Stimulated activated memory B cell treated with anti-CD40 and anti-IgM and Interleukin-4, amounts not matched to agents 10 μg/mL and 1 μg/mL and 100 μg/mL, for 72 hours (primary cell): Measurements from ENCODE around the gene LOXL3.

Experiments used
- ATAC-seq: fragments of 150-1000 bp; cut with Tn5 transposase; 2 replicates; pipeline ENCODE4 v1.10.0; 2021
- H3K27ac Mint-ChIP-seq: one replicate; pipeline ENCODE4 v1.8.0; 2022; ENCODE audit warnings: mild to moderate bottlenecking, mixed read lengths
- H3K27me3 Mint-ChIP-seq: one replicate; pipeline ENCODE4 v1.8.0; 2022; ENCODE audit warnings: mixed read lengths
- H3K36me3 Mint-ChIP-seq: one replicate; pipeline ENCODE4 v1.8.0; 2022; ENCODE audit warnings: mixed read lengths
- H3K4me1 Mint-ChIP-seq: one replicate; pipeline ENCODE4 v1.8.0; 2022; ENCODE audit warnings: mixed read lengths
- H3K4me3 Mint-ChIP-seq: one replicate; pipeline ENCODE4 v1.8.0; 2022; ENCODE audit warnings: mild to moderate bottlenecking, moderate library complexity, mixed read lengths
- H3K9me3 Mint-ChIP-seq: one replicate; pipeline ENCODE4 v1.8.0; 2022; ENCODE audit warnings: mixed read lengths

LOXL3 gene

DNA sequence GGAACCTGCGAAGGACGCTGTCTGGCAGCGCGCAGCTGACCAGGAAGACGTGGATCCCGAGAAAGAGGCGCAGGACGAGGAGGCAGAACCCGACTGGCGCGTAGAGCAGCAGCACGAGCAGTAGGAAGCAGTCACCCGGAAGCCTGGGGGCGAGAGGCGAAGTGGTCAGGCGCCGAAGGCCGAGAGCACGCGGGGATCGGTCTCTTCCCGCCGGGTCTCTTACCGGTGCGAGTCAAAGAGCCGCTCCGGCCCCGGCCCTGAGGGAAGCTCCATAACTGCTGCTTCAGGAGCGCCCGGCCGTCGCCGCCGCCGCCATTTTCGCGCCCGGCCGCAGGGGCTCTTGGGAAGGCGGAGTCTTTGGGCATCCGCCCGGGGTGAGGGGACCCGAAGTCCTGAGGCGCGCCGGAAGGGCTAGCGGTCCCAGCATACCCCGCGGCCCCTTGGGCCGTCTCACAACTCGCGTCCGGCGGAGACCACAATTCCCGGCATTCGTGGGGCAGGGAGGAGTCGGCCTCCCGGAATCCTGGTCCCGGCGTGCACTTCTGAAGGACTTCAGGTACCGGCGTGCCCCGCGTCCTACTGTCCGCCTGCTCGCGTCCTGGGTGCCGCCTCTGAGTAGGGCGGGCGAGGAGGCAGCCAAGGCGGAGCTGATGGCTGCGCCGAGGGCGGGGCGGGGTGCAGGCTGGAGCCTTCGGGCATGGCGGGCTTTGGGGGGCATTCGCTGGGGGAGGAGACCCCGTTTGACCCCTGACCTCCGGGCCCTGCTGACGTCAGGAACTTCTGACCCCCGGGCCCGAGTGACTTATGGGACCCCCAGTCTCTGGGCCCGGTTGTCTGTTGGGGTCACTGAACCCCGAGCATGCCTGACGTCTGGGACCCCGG is 24.1 kb downstream of the LOXL3 start, which contains the start of the genes AUP1 and HTRA2:
AUP1 (minus strand) TSS at position 350 of the 882 bp plus-strand sequence; CDS start at position 273, 77 bp downstream.
HTRA2 (plus strand) TSS at position 577 of the 882 bp plus-strand sequence; CDS start at position 651, 74 bp downstream.
- H3K36me3 Mint-ChIP-seq: peaks cover 59% of the 10 kb centered on the region

DNA sequence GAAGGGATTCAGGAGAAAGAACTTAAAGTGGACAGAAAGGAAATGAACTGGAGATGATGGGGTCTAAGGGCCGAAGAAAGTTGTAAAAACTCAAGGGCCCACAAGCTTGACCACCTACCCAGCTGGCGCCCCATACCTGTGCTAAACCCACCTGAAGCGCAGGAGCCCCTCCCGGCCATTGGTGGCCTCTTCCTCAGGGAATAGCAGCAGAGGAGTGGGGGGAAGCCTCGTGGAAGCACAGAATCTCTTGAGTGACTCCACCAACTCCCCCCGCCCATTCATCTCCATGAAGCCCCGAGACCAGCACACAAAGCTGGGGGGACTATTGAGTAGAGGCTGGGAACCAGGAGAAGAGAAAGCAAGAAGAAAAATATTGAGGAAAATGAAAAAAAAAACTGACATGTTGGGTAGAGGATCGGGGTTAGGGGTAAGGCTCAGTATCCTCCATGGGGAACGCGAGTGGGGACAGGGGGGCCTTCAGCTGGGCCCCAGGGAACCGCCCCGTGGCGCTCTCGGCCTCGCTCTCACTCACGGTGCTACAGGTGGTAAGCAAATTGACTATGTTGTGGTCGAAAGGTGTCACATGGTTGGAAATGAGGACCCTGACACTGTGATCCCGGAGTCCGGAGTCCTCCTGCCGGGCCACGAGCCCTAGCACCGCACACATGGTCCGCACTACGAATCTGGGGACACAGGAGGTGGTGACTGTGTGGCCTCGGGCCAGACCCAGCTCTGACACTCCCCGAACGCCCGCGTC is 25.0 kb downstream of the LOXL3 start:
- Mint-ChIP-seq H3K27ac (peak overlapping the region; percentile 99), H3K9me3 (no peaks in the 10 kb centered on the region), H3K4me3 (peak overlapping the region; percentile 99), H3K4me1 (peaks cover 52% of the 10 kb centered on the region), H3K27me3 (no peaks in the 10 kb centered on the region), H3K36me3 (peaks cover 58% of the 10 kb centered on the region)
- ATAC-seq: peak; percentile 6

More for the DNA sequence above, 24.1 kb downstream of the LOXL3 start, which contains the start of the genes AUP1 and HTRA2:
- H3K9me3 Mint-ChIP-seq: no peaks in the 10 kb centered on the region
- peak within 1 kb of the TSS; percentile 99 for H3K27ac Mint-ChIP-seq
- H3K4me1 Mint-ChIP-seq: peaks cover 52% of the 10 kb centered on the region
- peak within 1 kb of the TSS; percentile 99 for H3K4me3 Mint-ChIP-seq
- H3K27me3 Mint-ChIP-seq: no peaks in the 10 kb centered on the region
- peak; percentile 93 for ATAC-seq

DNA sequence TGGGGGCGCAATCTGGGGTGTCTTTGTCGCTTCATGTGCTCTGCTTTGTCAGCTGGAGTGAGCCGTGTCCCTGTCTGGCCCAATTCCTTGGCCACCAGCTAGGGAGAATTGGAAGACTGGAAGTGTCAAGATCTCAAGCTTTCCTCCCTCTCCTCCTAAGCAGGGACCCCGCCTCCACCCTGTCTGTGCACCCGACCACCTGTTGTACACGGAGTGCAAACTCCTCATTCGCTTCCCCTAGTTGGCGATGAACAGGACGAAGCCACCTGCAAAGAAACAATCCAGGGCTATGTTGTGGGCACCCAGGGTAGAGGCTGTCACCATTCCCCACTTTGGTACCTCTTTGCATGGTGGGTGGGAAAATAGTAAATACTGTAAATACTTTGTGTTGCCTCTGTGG is 26.0 kb downstream of the LOXL3 start:
- Mint-ChIP-seq H3K27ac (peak overlapping the region; percentile 99), H3K9me3 (no peaks in the 10 kb centered on the region), H3K27me3 (no peaks in the 10 kb centered on the region), H3K4me1 (peaks cover 52% of the 10 kb centered on the region), H3K4me3 (peak overlapping the region; percentile 99), H3K36me3 (peaks cover 52% of the 10 kb centered on the region)
- ATAC-seq: no peak

DNA sequence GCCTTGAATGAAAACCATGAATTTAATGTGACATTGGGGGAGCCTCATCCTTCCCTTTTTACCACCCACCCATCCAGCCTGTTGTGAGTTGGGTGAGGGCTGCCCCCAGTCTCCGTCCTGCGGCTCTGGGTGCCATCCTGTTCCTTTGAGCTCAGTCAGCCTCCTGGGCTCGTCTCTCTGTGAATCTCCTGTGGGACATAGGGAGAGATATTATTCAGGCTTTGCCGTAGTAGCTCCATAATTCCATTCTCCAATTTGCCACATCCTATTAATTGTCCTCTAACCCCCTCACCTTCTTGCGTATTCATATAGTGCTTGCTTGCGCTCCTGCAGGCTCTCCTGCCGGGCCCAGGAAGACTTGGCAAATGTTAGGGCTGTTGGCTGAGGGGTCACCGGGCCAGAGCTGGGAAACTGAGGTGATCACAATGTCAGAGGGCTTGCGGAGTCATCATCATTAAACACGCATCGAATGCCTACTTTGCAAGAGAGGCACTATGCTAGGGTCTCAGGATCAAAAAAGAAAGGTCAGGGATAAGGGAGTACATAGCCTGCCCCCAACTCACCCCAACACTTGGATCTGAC is 27.0 kb downstream of the LOXL3 start:
- no peaks in the 10 kb centered on the region for H3K9me3 Mint-ChIP-seq
- ATAC-seq: no peak
- H3K27ac Mint-ChIP-seq: peak overlapping the region; percentile 71
- H3K27me3 Mint-ChIP-seq: no peaks in the 10 kb centered on the region
- H3K4me1 Mint-ChIP-seq: peaks cover 44% of the 10 kb centered on the region
- peak overlapping the region; percentile 11 for H3K4me3 Mint-ChIP-seq
- peaks cover 52% of the 10 kb centered on the region for H3K36me3 Mint-ChIP-seq

DNA sequence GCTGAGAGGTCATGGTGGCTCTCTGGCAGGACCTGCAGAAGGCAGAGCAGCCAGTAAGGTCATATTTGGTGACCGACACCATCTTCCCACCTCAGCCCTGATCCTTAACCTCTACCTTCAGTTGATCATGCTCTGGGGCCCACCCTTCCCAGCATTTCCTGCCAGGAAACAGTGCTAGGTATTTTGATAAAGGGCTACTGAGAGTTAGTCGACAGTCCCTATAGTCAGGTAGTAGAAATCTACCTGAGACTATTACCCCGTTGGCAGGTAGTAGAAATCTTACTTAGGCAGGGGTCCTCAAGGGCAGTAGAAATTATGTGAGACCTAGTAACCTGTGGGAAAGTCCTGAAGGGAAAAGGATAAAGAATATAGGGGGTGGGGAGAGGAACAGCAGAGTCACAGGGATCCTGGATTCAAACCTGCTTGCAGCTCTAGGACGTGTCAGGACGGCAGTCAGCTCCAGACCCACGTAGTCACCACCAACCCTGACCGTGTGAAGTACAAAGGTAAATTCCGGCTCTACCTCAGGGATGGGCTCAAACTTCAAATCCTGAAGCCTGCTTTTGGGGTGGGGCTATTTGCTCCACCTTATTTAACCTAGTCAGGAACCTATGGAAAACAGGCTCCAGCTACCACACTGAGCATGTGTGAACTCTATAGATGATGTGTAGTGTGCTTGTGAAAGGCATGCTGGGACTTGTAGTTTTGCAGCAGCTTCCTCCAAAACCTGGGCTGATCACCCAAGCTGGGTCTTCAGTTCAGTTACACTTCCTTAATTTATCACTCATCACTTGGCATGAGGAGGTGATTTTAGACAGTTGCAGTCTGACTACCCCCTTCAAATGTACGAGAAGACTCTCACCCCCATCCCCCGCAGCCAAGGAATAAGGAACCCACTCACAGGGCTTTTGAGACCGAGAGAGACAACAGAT is 27.8 kb downstream of the LOXL3 start, which contains the start of gene DQX1:
DQX1 (minus strand) TSS at position 515 of the 932 bp plus-strand sequence; CDS start at position 13, 502 bp downstream.
- peak; percentile 17 for ATAC-seq

DNA sequence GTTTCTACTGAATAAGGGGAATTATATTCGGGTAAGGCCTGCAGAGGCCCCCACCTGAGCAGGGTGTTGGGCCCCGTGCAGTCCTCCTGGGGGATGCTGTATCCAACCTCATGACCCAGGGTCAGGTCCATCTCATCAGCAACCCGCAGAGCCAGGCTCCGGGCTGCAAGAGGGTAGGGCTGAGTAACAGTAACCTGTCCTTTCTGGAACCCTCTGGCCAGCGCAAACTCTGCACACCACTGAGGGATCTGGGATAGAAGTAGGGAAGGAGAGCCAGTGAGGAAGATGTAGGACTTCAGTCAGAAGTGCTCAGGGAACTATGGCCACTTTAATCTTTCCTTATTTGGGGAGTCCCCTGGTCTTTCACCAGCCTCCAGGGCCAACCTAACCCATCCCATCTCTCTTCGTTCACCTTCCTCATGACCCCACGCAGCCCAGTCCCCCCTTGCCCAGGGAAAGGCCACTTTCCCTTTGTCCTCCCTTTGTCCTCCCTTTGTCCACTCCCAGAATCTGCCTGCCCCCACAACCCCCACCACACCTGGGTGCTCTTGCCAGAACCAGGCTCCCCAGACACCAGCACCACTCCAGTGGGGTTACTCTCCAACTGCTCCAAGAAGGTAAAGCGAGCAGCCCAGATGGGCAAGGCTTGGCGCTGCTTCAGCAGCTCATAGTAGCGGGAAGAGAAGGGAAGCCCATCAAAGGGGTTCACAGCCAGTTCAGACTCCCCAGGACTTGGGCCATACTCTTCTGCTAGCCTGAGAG is 28.6 kb downstream of the LOXL3 start:
- H3K27me3 Mint-ChIP-seq: peaks cover 6% of the 10 kb centered on the region
- H3K4me1 Mint-ChIP-seq: peaks cover 32% of the 10 kb centered on the region
- no peak overlapping the region for H3K27ac Mint-ChIP-seq
- peaks cover 46% of the 10 kb centered on the region for H3K36me3 Mint-ChIP-seq
- H3K4me3 Mint-ChIP-seq: no peak overlapping the region
- no peaks in the 10 kb centered on the region for H3K9me3 Mint-ChIP-seq
- ATAC-seq: no peak

More for the DNA sequence above, 27.8 kb downstream of the LOXL3 start, which contains the start of gene DQX1:
- H3K36me3 Mint-ChIP-seq: peaks cover 46% of the 10 kb centered on the region
- no peaks in the 10 kb centered on the region for H3K27me3 Mint-ChIP-seq
- no peaks in the 10 kb centered on the region for H3K9me3 Mint-ChIP-seq
- peaks cover 36% of the 10 kb centered on the region for H3K4me1 Mint-ChIP-seq
- H3K4me3 Mint-ChIP-seq: peak within 1 kb of the TSS; percentile 11
- H3K27ac Mint-ChIP-seq: peak within 1 kb of the TSS; percentile 71

DNA sequence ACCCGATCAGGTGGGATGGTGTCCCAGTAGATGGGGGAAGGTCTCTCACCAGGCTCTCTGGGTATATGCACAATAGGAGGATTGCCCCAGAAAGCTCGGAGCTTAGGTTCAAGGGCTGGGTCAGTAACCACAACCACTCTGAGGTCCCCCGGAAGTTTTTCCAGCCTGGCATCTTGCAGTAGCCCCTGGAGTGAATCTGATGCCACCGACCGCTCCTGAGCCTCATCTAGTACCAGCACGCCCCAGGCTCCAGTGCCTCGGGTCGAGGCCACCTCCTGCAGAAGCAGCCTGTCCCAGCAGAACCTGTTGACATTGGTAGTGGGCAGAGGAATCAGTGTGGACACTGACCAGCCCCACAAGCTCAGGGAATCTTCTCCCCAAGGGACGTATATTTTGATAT is 29.7 kb downstream of the LOXL3 start:
- H3K9me3 Mint-ChIP-seq: no peaks in the 10 kb centered on the region
- ATAC-seq: no peak
- H3K36me3 Mint-ChIP-seq: peaks cover 47% of the 10 kb centered on the region
- H3K4me1 Mint-ChIP-seq: peaks cover 30% of the 10 kb centered on the region
- peaks cover 17% of the 10 kb centered on the region for H3K27me3 Mint-ChIP-seq
- H3K27ac Mint-ChIP-seq: no peak overlapping the region
- no peak overlapping the region for H3K4me3 Mint-ChIP-seq

DNA sequence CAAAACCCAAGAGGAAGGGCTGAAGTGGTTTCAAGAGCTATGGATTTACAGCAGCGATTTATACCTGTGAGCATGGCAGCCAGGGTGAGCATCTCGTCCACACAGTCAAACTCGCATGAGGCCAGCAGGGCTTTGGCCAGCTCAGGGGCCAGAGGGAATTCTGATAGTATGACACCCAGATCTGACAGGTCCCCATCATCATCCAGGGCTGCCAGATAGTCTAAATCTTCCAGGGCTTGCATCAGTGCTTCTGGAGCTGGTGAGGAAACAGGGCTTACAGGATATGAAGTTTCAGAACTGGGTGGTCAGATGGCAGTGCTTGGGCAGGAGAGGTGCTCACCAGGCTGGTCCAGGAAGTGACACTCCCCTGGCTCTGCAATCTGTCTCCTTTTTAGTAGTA is 31.2 kb downstream of the LOXL3 start:
- Mint-ChIP-seq H3K9me3 (no peaks in the 10 kb centered on the region), H3K27ac (no peak overlapping the region), H3K4me3 (no peak overlapping the region), H3K4me1 (peaks cover 15% of the 10 kb centered on the region), H3K36me3 (peaks cover 33% of the 10 kb centered on the region), H3K27me3 (peaks cover 32% of the 10 kb centered on the region)
- ATAC-seq: no peak

DNA sequence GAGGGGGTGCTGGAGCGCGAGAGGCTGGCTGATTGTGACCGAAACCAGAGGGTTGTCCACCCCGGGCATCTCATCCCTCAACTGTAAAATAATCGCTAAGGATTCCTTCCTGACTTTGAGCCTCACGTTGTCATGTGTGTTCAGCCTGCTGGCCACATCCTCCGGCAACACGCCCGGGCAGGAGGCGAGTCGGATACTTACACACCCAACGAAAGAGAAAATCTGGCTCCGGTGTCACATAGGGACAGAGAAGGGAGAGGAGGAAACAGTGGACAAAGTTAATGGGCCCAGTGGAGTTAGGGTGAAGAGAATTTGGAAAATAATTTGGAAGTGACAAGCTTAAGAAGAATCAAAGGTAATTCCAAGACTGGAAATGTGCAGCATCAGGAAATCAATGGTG is 37.1 kb downstream of the LOXL3 start:
- no peak for ATAC-seq
- H3K4me1 Mint-ChIP-seq: peaks cover 20% of the 10 kb centered on the region
- H3K4me3 Mint-ChIP-seq: peak overlapping the region; percentile 74
- H3K27me3 Mint-ChIP-seq: peaks cover 83% of the 10 kb centered on the region
- H3K36me3 Mint-ChIP-seq: peaks cover 8% of the 10 kb centered on the region
- H3K27ac Mint-ChIP-seq: no peak overlapping the region
- no peaks in the 10 kb centered on the region for H3K9me3 Mint-ChIP-seq

DNA sequence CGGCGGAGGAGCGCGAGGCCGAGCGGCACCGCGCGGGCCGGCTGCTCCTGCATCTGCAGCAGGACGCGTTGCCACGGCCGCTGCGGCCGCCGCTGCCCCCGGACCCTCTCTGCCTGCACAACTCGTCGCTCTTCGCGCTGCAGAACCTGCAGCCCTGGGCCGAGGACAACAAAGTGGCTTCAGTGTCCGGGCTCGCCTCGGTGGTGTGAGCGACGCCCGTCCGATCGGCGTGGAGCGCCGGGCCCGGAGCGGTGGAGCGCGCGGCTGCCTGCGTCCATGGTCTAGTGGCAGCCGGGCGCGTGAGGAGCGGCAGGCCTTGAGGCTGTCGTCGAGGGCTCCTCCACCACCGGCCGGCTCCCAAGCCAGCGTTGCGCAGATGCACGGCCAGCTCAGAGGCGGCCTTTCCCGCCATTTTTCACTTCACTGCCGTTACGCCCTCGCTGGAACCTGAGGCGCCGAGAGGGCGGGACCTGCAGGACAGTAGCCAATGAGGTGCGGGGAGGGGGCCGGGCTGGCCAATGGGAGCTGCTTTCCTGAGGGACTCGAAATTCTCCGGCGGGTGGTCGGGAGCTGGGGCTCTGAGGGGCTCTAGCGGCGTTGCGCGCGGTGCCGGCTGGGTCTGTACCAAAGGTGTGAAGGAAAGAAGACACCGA is 37.6 kb downstream of the LOXL3 start:
- Mint-ChIP-seq H3K27ac (no peak overlapping the region), H3K4me3 (peak overlapping the region; percentile 74), H3K36me3 (peaks cover 8% of the 10 kb centered on the region), H3K27me3 (peaks cover 84% of the 10 kb centered on the region), H3K4me1 (peaks cover 20% of the 10 kb centered on the region), H3K9me3 (no peaks in the 10 kb centered on the region)
- ATAC-seq: peak; percentile 82

DNA sequence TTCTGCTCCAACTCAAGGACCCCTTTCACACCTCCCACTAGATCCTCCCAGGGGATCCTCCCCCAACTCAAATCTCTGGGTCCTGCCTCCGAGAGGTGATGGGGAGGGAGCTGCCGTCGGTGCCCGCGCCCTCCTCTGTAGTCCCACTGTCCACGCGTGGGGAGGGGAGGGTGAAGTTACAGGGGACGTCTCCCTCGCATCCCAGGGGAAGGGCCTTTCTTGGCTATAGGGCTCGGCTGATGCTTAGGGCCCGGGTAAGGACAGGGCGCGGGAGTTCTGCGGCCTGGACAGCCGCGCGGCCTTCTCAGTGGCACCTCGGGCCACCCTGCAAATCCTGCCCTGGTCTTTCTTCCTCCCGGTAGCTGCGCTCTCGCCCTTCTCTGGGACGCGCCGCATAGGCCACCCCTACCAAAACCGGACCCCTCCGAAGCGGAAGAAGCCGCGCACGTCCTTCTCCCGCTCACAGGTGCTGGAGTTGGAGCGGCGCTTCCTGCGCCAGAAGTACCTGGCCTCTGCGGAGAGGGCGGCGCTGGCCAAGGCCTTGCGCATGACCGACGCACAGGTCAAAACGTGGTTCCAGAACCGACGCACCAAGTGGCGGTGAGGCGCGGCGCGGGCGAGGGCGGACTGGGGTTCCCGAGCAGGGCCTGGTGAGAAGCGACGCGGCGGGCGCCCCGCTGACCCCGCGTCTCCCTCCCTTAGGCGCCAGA is 38.3 kb downstream of the LOXL3 start:
- Mint-ChIP-seq H3K4me3 (peak overlapping the region; percentile 74), H3K9me3 (no peaks in the 10 kb centered on the region), H3K27ac (peak overlapping the region; percentile 27), H3K27me3 (peaks cover 81% of the 10 kb centered on the region), H3K36me3 (peaks cover 8% of the 10 kb centered on the region), H3K4me1 (peaks cover 20% of the 10 kb centered on the region)
- ATAC-seq: no peak

DNA sequence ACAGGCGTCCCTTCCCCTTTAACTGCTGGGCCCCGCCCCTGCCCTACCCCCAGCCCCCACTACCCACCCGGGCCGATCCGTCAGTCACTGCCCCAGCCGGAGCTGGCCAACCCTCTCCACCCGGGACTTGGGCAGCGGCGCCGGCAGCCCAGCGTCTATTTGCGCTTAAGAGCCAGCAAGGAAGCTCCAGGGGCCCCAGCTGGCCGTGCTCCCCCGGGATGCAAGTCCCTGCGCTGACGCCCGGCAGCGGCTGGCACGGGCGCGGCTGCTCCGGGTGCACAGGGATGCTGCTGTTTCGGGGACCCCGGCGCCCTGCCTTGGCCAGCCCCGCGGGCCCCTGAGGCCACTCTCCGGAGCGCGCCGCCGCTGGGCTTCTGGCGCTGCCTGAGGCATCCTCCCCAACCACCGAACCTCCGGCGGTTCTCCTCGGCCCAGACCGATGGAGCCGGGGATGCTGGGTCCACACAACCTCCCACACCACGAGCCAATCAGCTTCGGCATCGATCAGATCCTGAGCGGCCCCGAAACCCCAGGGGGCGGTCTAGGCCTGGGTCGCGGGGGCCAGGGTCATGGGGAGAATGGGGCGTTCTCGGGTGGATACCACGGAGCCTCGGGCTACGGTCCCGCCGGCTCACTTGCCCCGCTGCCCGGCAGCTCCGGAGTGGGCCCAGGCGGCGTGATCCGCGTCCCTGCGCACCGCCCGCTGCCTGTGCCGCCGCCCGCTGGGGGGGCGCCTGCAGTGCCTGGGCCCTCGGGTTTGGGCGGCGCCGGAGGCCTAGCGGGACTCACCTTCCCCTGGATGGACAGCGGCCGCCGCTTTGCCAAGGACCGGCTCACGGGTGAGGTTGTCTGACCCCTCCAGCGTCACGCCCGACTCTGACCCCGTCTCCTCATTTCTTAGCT is 39.1 kb downstream of the LOXL3 start, which contains the start of gene TLX2:
TLX2 (plus strand) TSS at position 83 of the 903 bp plus-strand sequence; CDS start at position 440, 357 bp downstream.
- peak; percentile 20 for ATAC-seq
- Mint-ChIP-seq H3K27me3 (peaks cover 73% of the 10 kb centered on the region), H3K4me3 (peak within 1 kb of the TSS; percentile 74), H3K27ac (peak within 1 kb of the TSS; percentile 27), H3K4me1 (peaks cover 20% of the 10 kb centered on the region), H3K9me3 (no peaks in the 10 kb centered on the region), H3K36me3 (no peaks in the 10 kb centered on the region)
